Neural cell (in vitro differentiated cells): Measurements from ENCODE around the gene CPM.

ENCODE experiments used
- EP300 ChIP-seq: fragments of 450-650 bp; conservative IDR thresholded peaks from 2 replicates; pipeline ENCODE4 v1.6.1; 2014; ENCODE audit warnings: antibody characterized with exemption, mild to moderate bottlenecking, moderate library complexity; ENCODE audit not compliant: poor library complexity, severe bottlenecking
- EZH2 ChIP-seq: fragments of 200-600, 300-800 bp; shearing (Covaris generic), sonication (generic); IDR thresholded peaks from 2 replicates; pipeline ENCODE4 v1.6.1; 2014; ENCODE audit warnings: antibody characterized with exemption, low read length, borderline replicate concordance, mild to moderate bottlenecking; ENCODE audit not compliant: insufficient read depth, poor library complexity, severe bottlenecking
- POLR2AphosphoS5 ChIP-seq: IDR thresholded peaks from 2 replicates; pipeline ENCODE4 v1.6.1; 2012
- RAD21 ChIP-seq: fragments of 450-650 bp; conservative IDR thresholded peaks from 2 replicates; pipeline ENCODE4 v1.6.1; 2014; ENCODE audit warnings: antibody characterized with exemption, mild to moderate bottlenecking, moderate library complexity
- REST ChIP-seq: IDR thresholded peaks from 2 replicates; pipeline ENCODE4 v1.6.1; 2012; ENCODE audit warnings: borderline replicate concordance
- SMC3 ChIP-seq: fragments of 450-650 bp; conservative IDR thresholded peaks from 2 replicates; pipeline ENCODE4 v1.6.1; 2014; ENCODE audit warnings: antibody characterized with exemption, mild to moderate bottlenecking, moderate library complexity; ENCODE audit not compliant: poor library complexity
- TAF1 ChIP-seq: IDR thresholded peaks from 2 replicates; pipeline ENCODE4 v1.6.1; 2012; ENCODE audit warnings: low read depth
- TF ChIP-seq, protein P1 (sequence below): fragments of 450-650 bp; IDR thresholded peaks from 2 replicates; pipeline ENCODE4 v1.5.1; 2014; ENCODE audit warnings: antibody characterized with exemption, mild to moderate bottlenecking, moderate library complexity; ENCODE audit not compliant: poor library complexity, severe bottlenecking

DNA sequence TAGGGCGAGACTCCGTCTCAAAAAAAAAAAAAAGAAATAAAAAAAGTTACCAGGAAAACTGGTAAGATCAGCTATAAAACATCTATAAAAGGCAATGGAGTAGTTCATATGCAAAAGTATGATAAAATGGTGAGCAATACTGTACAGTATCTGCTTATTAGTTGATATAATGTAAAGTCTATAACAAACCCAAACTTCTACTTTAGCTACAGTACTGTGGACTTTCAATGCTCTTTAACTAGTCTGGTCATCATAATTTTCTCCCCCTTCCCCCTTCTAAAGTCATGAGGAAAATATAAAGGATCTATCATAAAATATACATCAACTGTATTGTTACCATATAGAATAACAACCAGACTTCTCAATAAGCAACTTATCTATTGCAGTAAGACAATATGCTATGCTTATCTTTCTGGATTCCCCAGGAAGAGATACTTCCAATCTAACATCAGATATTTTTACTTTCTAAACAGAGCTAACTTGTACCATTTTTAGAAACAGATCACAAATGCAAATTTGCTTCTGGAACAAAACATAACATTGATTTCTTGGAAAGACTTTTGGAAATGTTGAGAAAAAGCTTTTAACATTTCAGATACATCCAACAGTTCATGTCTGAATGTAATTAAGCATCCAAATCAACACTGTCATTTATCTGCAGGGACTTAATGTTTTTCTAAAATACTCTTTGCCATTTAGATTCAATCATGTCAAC lies 81.2 kb downstream of the CPM start:
- TF ChIP-seq, protein P1, sequence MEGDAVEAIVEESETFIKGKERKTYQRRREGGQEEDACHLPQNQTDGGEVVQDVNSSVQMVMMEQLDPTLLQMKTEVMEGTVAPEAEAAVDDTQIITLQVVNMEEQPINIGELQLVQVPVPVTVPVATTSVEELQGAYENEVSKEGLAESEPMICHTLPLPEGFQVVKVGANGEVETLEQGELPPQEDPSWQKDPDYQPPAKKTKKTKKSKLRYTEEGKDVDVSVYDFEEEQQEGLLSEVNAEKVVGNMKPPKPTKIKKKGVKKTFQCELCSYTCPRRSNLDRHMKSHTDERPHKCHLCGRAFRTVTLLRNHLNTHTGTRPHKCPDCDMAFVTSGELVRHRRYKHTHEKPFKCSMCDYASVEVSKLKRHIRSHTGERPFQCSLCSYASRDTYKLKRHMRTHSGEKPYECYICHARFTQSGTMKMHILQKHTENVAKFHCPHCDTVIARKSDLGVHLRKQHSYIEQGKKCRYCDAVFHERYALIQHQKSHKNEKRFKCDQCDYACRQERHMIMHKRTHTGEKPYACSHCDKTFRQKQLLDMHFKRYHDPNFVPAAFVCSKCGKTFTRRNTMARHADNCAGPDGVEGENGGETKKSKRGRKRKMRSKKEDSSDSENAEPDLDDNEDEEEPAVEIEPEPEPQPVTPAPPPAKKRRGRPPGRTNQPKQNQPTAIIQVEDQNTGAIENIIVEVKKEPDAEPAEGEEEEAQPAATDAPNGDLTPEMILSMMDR = no peak
- TF ChIP-seq RAD21 (no peak), TAF1 (no peak), REST (no peak), POLR2AphosphoS5 (no peak), SMC3 (no peak), EZH2 (no peak), EP300 (no peak)
